T-helper 1 cell treated with Interleukin-12 subunit alpha and Interleukin-12 subunit beta and Interleukin-4 antibody, amounts not matched to agents 30 ng/mL and 1 ng/mL, for 36 hours (primary cell): ENCODE results near the gene ANGPTL2. TPM values are rescaled to one million over a fixed set of nuclear protein-coding genes. Genes with fewer than 3 reads are reported as not detected.

ENCODE experiments used
- intact Hi-C: fragments of 100-400 bp; cut with micrococcal nuclease; formaldehyde crosslinking; loops from one replicate; pipeline ENCODE4 v1.15.1; 2024
- total RNA-seq: library from RNA; stranded (reverse); gene quantifications from 2 replicates; pipeline ENCODE4 v1.2.3, GENCODE V29; 2022

Gene ANGPTL2
- total RNA-seq, 1 donor from 2014 or later, result not detected

DNA sequence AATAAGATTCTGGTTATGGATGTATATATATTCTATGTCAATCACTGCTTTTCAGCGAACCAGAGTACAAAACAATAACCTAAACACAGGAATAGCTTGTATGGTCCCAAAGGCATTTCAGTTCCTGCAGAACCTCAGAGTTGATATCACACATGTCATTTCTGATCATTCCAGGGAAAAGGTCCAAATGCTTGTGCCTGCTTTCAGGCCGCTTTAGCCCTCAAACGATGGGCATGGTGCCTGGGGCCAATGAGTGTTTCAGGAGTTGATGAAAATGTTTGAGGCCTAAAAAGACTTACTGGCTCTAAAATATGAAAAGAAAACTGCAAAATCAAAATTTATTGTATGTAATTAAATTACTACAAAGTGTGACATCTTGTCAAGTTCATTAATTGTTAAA lies 22.8 kb downstream of the ANGPTL2 start:
- intact Hi-C loops, result no loop called here

DNA sequence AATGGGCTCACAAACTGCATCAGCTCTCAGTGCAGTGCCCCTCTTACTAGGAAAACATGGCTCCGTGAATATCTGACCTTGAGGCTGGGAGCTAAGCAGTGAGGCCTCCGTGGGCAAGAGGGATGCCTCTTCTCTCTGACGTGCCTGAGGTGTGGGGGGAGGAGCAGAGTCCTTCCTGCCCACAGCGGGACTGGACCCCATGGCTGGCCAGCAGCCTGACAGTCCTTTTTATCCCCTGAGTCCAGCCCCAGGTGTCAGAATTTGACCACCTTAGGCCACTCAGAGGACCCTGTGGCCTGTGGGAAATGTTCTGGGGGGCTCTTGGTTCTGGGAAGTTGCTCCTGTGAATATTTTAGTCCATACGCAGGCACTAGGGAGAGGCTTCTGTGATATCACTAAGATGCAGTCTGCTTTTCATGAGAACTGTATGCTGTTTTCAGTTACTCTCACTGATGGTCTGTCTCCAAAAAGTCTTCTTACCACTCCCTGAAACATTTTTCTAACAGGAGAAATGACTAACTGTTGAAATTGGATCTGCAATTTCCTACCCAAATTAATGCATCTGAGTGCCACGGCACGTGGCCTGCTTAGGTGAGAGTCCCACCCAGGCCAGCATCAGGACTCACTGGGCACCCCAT lies 23.4 kb downstream of the ANGPTL2 start:
- intact Hi-C loops, result no loop called here

DNA sequence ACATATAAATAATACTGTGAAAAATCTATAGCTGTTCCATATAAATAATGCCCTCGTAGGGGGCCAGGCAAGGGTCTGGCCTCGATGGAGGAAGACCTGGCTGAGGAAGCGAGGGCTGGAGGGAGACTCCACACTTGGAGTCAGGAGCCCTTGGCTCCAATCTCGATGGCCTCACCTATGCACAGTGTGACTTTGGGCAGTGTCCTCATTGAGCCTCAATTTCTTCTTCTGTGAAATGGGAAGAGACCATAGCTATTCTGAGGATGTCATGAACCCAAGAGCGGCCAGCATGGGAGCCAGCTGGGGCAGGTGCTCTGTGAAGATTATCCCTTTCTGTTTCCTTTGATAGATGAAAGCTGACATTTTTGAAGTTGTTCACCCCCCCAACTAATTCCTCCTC lies 24.8 kb downstream of the ANGPTL2 start:
- intact Hi-C loops, result no loop called here

DNA sequence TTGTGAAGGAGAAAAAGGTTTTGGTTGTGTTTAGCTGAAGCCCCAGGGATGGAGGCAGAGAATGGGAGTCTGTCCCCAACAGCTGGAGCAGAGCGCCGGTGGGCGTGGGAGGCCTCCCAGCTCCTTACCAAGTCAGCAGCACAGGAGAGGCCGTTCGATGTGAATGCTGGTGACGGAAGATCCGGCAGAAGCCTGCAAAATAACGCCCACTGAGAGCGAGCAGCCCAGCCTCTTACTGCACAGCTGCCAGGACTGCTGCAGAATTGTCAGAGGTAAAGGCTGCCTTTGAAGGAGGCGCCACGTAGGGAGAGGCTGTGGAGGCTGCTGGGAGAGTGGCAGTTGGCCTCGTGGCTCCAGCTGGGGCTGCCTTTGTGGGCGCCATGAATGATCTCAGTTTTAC lies 26.2 kb downstream of the ANGPTL2 start:
- intact Hi-C loops, result no loop called here

DNA sequence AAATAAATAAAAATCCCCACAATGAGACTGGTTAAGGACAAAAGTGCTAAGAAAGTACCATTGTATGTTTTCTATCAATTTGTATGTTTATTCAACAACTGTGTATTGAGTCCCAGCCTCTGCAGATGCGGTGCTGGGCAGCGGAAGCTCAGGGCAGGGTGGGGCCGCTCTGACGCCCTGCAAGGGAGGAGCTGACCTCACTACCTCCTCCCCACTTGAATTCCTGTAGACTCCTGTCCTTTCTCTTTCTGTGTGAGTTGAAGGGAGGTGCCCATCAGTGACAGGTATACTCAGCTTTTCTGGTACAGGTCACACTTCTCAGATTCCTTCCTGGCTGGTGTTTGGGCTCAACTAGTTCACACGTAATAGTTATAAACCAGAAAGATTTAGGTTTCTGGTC lies 27.0 kb downstream of the ANGPTL2 start:
- intact Hi-C loops, result no loop called here

DNA sequence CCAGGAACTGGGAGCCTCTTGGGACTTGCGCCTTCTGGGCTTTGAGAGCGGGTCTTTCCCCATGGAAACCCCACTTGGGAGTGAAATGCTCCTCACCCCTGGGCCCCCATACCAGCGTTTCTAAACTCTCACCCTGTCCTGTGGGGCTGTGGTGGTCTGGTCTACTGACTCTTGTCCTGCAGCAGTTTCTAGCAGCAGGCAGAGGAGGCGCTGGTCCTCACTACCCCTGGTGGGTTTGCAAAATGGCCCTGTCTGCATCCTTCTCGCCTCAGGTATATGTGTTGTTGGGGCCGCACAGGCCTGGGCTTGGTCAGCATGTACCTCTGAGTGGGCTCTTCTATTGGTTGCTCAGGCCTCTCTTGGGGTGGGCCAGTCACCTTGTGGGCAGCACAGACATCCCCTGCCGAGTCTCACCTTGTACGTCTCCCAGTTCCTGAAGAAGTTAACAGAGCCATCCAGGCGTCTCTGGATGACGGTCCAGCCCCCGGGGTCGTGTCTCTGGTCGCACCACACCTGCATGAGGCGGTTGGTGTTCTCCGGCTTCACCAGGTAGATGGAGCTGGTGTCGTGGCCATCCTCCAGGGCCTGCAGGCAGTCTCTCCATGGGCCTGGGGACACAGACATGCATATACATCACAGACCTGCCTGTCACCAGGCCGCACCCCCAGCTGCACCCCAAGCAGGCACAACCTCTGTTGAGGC lies 29.0 kb downstream of the ANGPTL2 start:
- intact Hi-C loops, result no loop called here

DNA sequence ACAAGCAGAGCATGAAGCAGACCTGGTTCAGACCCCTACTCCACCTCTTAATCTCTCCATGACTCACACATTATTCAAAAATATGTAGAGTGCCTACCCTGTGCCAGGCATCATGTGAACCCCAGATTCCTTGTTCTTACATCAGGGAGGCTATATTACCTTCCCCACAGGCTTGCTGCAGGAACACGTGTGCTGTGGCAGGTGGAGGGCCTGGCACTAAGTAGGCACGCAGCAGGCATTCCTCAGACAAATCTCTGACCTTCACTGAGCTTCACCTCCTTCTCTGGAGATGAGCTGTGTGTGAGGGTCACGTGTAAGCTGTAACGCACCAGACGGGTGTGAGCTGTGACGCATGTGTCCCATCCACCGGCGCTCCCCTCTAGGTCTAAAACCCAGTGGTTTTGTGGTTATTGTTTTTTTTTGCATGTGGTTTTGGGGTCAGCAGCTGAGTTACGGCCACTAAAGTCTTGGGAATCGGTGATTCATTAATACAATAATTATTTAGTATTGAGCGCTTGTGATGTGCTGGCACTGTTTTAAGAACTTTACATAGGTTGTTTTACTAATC lies 30.3 kb downstream of the ANGPTL2 start:
- intact Hi-C loops, result no loop called here

DNA sequence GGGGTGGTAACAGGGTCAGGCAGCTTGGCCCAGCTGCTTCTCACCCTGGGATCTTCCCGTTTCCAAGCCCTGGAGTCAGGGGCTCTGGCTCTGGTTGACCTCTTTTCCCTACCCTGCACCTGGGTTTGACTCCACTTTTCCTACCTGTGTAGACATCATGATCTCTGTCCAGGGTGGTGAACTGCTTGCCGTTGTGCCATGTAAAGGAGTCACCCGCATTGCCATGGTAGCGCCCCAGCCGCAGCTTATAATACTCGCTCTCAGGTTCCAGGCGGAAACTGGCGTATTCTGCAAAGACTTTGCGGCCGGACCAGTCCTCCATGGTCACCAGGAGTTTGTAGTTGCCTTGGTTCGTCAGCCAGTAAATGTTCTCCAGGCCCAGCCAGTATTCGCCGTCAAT lies 30.9 kb downstream of the ANGPTL2 start:
- intact Hi-C loops, result no loop called here

DNA sequence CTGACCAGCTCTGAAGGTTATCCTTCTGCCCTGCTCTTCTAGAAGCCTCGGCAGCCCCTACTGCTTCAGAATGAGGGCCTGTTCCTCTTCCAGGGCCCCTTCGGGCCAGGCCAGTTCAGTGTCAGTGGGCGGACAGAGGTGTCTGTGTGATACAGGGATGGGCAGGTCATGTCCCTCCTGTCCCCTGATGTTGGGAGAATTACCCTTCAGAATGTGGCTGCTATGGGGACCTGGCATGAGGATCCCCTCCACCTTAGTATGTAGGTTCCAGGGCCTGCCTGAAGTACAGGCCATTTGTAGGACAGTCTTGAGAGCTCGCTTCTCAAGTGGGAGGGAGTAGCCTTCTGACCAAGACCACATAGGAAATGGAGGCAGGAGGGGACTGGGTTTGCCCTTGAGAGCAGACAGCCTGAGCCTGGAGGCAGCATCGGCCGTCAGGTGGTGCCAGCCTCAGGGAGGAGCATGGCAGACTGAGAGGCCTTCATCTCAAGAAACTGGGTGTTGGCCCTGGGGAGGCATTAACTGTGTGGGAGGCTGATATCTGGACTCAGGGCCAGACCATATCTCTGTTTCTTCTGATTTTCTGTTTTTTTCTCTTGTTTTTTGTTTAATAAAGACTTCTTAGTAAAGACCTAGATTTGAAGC lies 32.0 kb downstream of the ANGPTL2 start:
- intact Hi-C loops, result no loop called here

DNA sequence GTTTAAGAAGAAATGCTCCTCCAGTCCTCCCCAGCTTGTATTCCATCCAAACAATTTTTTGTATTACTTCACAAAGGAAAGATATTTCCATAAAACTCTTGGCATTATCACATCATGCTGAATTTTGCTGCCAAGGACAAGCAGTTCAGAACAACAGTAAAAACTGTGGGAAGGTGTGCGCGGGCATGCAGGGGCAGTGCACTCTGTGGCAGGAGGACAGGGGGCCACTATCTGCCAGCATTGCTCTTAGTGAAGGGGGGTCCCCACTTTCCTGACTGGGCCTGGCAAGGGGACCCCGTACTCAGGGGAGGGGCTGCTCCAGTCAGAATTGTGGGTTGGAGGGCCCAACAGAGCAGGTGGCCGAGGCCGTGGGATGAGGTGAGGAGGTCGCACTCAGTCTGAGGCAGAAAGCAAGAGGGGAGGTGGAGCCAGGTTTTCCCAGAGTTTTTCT lies 32.8 kb downstream of the ANGPTL2 start:
- intact Hi-C loops, result no loop called here

DNA sequence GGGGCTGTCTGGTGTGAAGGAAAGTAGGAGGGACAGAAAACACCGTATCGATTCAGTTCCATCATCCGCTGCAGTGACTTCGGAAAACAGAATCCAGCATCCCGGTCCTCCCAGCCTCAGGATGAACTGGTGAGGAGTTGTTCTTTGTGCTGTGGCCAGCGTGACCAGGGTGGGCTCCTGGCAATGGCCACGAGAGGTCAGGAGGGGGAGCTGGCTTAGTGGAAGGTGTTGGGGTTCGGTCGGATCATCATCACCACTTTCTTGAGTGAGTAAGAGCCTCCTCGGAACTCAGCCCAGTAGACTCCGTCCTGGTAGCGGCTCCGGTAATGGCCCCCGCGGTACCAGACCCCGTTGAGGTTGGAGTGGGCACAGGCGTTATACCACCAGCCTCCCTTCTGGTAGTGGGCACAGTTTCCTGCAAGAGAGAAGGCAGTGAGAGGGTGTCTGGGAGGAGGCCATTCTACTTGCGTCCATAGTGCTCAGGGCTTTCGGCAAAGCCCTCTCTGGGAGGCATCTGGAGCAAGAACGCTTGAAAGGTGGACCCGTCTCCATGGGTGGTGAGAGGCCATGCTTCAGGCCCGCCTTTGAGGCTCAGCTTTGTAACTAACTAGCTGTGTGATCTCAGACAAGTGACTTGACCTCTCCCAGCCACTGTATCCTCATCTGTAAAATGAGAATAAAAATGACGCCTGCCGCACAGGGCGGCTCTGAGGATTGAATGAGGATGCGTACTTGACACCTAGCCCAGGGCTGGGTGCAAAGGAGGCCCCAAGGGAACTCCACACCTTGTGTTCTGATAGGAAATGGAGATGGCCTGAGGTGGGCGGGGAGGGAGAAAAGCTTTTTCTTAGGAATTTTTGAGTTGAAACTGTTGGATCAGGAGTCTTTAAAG lies 33.5 kb downstream of the ANGPTL2 start:
- intact Hi-C loops, result no loop called here

DNA sequence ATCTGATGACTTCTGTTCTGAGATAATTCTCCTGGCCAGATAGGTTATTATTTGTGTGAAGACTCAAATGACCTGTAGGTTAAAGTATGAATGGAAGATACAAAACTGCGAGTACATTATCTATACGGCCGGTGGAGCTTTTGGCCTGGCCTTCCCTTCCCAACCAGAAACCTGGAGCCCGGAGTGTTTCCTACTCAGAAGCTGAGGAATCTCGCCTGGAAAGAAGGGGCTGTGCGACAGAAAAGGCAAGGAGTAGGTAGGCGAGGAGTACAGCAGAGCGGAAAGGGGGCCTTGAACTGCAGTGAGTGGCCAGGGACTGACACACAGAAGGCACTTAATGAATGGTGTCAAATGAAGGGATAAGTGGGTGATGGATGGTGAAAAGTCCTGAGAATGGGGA lies 34.6 kb downstream of the ANGPTL2 start:
- intact Hi-C loops, result no loop called here

DNA sequence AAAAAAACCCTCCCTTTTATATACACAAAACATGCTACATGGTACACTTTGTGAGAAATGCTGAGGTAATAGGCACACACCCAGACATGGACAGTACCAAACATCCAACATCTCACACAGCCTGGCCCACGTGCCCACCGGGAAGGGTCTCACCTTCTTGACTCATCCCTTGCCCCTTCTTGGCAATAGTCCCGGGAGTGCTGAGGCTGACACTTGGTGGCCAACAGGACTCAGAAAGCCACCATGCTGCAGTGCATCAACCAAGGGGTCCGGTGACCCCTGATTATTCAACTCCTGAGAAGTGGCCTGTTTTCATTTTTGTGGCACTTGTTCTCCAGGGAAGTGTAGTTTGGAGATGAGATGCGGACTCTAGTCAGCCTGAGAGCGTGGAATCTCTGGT lies 35.0 kb downstream of the ANGPTL2 start:
- intact Hi-C loops, result no loop called here

DNA sequence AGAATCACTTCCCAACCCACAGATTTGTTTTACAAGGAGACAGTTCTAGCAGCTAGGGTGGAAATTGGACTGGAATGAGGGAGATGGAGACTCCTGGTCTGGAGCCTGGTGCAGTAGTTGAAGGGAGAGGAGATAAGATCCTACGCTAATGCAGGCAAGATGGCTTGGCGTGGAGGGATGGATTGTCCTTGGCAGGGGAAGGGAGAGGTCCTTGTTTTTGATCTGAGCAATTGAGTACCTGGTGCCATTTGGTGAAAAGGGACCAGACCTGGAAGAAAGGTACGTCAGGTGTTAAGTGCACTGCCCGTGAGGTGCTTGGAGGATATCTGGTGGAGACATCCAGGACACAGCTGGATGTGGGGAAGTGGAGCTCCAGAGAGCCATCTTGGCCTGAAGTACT lies 35.7 kb downstream of the ANGPTL2 start:
- intact Hi-C loops, result no loop called here

DNA sequence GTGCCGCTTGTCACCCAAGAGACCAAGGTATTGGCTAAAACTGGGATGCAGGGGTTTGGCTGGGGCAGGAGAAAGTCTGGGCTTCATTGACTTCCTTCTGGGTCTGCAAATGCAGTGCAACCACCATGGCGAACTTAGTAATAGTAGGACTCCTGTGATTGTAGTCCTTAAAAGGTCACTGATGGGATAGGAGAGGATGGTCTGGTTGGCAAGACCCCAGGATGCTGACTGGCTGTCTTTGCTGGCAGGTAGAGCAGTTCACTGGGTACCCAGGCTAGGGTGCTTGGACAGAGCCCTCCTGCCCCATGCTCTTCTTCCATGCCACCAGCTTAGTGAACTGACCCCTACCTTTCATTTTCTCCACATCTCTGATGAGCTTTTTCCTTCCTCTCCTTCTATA lies 37.2 kb downstream of the ANGPTL2 start:
- intact Hi-C loops, result no loop called here

DNA sequence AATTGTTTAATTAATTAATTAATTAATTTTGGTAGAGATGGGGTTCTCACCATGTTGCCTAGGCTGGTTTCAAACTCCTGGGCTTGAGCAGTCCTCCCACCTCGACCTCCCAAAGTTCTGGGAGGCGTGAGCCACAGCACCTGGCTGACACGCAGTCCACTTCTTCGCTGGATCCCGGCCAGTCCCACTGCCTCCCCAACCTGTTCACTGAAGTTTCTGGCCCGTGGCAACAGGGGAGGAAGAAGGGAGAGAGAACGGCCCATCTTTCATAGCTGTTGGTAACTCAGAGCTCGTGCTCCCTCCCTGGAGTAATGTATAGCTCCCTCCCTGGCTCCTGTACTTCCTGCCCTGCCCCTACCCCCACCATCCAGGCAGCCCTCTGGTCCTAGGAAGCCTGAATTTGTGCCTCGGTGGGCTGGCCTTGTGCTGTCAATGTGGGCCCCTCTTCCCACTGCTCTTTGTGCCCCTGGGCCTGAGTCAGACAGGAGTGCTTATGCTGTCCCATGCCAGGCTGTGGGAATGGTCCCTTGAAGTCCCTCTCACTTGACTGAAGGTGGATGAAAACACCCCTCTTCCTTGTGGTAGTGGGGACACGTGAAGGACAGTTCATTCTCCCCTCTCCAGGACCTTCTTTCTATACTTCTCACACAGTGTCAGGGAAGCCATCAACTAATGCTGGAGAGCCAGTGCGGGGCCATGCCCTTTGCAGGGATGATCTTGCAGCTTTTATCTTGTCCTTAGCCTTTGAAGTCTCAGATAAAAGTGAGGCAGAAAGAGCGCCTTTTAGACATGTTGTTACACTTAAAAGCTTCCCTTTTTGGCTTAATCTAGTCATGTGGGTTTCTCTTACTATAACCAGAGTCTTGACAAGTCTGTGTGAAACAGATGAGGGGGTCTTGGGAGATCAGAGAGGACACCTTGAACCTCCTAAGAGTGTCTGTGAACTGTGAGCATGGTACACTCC lies 38.1 kb downstream of the ANGPTL2 start:
- intact Hi-C loops, result no loop called here

DNA sequence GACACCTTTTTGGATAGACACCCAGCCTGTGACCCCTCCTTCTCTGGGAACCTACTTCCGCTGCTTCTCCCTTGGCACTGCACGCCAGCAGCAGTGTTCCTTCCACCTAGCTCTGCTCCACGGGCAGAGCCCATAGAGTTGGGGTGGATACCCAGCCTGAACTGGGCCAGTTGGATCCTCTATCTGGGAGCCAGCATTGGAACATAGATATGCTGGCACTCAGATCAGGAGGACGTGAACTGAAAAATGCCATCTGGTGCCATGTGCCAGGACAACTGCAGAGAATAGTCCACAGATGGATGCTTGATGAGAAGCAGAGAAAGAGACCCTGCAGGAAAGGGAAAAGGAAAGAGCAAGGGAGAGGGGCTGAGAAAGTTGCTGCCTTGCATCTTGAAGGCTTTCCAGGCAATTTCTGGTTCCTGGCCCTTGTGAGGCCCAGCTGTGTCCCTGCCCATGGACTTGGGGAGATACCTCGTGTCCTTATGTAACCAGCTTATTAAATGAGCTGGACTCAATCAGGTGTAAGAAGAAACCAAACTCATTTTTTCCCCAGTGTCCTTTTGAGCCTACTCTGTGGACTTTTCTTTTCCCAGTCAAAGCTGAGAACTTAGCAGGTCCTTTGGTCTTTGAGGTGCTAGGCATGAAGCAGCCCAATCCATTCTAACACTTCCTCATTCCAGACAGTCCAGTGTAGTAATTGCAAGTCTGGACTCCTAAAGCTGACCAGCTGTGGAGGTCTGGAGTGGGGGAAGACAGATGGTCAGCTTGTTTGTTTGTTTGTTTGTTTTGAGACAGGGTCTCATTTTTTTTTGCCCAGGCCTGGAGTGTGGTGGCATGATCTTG lies 39.1 kb downstream of the ANGPTL2 start:
- intact Hi-C loops, result no loop called here

DNA sequence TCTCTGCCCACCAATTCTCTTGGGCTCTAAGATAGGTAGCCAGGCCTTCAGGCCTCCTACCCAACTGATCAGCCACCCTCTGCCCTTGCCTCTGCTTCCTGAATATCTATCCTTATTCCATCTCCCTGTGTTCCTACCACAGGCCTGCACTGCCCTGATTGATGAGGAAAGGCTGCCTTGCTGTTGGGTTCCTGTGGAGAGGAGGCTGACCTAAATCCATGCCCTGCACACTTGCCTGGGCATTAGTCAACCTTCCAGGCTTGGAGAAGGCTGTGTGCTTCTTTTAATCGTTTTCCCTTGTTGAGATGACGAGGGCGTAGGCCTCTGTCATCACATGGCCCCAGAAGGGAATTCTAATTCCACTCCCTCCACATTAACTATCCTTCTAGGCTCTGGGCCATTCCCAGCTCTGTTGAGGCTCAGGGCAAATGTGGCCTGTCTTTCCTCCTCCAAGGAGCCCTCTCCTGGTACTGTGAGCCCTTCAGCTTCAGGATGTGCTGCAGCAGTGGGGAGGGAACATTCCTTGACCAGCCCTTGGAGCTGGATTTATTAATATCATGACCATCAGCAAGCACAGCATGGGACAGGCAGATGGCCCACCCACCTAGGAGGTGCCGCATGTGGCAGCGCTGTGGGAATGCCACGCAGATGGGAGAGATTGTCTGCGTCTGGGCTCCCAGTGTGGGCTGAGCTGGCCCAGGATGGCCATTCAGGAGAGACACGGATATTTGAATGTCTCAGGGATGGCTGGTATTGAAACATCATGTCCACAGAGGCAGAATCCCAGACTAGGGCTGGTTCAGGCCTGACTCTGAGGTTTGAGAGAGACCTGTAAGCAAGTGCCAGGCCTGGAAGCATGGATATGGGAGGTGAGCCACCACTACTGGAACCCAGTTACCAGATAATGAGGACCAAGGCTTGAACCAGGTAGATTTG lies 40.9 kb downstream of the ANGPTL2 start:
- intact Hi-C loops, result no loop called here
